Ishikawa (cell line): Measurements from ENCODE around the gene GSG1L2.

Source experiments
- CEBPB ChIP-seq: IDR thresholded peaks from 2 replicates; pipeline ENCODE4 v1.6.1; 2012
- CREB1 ChIP-seq: IDR thresholded peaks from 2 replicates; pipeline ENCODE4 v1.6.1; 2012; ENCODE audit warnings: low read depth
- EGR1 ChIP-seq: IDR thresholded peaks from 2 replicates; pipeline ENCODE4 v1.6.1; 2012
- EP300 ChIP-seq: IDR thresholded peaks from 2 replicates; pipeline ENCODE4 v1.6.1; 2012; ENCODE audit warnings: borderline replicate concordance
- FOXM1 ChIP-seq: IDR thresholded peaks from 2 replicates; pipeline ENCODE4 v1.6.1; 2012; ENCODE audit warnings: low read depth, borderline replicate concordance
- NFIC ChIP-seq: IDR thresholded peaks from 2 replicates; pipeline ENCODE4 v1.6.1; 2012
- RAD21 ChIP-seq: IDR thresholded peaks from 2 replicates; pipeline ENCODE4 v1.6.1; 2012; ENCODE audit warnings: low read depth
- TAF1 ChIP-seq: IDR thresholded peaks from 2 replicates; pipeline ENCODE4 v1.6.1; 2012; ENCODE audit warnings: low read depth, mild to moderate bottlenecking
- TCF12 ChIP-seq: IDR thresholded peaks from 2 replicates; pipeline ENCODE4 v1.6.1; 2012; ENCODE audit warnings: low read depth
- TEAD4 ChIP-seq: IDR thresholded peaks from 2 replicates; pipeline ENCODE4 v1.6.1; 2012
- YY1 ChIP-seq: IDR thresholded peaks from 2 replicates; pipeline ENCODE4 v1.6.1; 2012; ENCODE audit warnings: low read depth
- ZBTB7A ChIP-seq: IDR thresholded peaks from 2 replicates; pipeline ENCODE4 v1.6.1; 2012; ENCODE audit warnings: low read depth
- TF ChIP-seq, protein P1 (sequence below): IDR thresholded peaks from 2 replicates; pipeline ENCODE4 v1.6.1; 2012
- TF ChIP-seq, protein P2 (sequence below): IDR thresholded peaks from 2 replicates; pipeline ENCODE4 v1.6.1; 2012; ENCODE audit warnings: low read depth, mild to moderate bottlenecking
- TF ChIP-seq, protein P3 (sequence below): IDR thresholded peaks from 2 replicates; pipeline ENCODE4 v1.6.1; 2012

The GSG1L2 gene

DNA sequence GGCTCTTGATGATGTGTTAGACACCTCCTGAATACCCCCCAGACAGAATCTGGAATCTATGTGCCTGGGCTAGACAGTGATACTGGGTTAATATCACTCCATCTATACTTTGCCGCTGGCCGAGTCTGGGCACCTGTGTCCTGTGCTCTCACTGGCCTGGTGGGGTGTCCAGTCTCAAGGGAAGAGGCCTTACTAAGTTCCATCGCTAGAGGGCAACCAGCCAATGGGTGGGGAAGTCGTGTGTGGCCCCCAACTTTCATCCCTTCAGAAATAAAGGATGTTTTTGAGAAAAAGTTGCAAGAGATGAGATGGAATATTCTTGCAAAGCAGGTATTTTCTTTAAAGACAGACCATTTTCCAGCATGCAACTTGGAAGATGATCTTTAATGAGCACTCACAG, 2.2 kb upstream of the GSG1L2 start:
- no peak for TF ChIP-seq CREB1
- no peak for TF ChIP-seq CEBPB
- TF ChIP-seq YY1 = no peak
- no peak for TF ChIP-seq EP300
- TF ChIP-seq, protein P1, sequence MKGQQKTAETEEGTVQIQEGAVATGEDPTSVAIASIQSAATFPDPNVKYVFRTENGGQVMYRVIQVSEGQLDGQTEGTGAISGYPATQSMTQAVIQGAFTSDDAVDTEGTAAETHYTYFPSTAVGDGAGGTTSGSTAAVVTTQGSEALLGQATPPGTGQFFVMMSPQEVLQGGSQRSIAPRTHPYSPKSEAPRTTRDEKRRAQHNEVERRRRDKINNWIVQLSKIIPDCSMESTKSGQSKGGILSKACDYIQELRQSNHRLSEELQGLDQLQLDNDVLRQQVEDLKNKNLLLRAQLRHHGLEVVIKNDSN = no peak
- TF ChIP-seq, protein P2, sequence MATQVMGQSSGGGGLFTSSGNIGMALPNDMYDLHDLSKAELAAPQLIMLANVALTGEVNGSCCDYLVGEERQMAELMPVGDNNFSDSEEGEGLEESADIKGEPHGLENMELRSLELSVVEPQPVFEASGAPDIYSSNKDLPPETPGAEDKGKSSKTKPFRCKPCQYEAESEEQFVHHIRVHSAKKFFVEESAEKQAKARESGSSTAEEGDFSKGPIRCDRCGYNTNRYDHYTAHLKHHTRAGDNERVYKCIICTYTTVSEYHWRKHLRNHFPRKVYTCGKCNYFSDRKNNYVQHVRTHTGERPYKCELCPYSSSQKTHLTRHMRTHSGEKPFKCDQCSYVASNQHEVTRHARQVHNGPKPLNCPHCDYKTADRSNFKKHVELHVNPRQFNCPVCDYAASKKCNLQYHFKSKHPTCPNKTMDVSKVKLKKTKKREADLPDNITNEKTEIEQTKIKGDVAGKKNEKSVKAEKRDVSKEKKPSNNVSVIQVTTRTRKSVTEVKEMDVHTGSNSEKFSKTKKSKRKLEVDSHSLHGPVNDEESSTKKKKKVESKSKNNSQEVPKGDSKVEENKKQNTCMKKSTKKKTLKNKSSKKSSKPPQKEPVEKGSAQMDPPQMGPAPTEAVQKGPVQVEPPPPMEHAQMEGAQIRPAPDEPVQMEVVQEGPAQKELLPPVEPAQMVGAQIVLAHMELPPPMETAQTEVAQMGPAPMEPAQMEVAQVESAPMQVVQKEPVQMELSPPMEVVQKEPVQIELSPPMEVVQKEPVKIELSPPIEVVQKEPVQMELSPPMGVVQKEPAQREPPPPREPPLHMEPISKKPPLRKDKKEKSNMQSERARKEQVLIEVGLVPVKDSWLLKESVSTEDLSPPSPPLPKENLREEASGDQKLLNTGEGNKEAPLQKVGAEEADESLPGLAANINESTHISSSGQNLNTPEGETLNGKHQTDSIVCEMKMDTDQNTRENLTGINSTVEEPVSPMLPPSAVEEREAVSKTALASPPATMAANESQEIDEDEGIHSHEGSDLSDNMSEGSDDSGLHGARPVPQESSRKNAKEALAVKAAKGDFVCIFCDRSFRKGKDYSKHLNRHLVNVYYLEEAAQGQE = no peak
- TF ChIP-seq, protein P3, sequence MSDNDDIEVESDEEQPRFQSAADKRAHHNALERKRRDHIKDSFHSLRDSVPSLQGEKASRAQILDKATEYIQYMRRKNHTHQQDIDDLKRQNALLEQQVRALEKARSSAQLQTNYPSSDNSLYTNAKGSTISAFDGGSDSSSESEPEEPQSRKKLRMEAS = no peak

DNA sequence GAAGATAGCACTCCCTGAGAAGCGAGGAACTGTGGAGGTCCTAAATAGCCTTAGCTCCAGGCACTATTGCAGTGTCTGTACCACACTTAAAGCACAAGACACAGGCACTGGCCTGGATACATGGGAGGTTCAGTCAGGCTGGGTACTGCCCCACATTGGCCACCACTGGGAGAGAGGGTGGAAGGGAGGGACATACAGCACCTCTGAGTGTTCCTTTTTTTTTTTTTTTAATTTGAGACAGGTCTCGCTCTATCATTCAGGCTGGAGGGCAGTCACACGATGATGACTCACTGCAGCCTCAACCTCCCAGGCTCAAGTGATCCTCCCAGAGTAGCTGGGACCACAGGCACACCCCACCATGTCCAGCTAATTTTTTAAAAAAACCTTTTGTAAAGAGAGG, 1.4 kb downstream of the GSG1L2 start:
- TF ChIP-seq CREB1 (no peak), FOXM1 (no peak), TCF12 (no peak), EGR1 (no peak), TEAD4 (no peak), RAD21 (no peak), ZBTB7A (no peak), CEBPB (no peak), NFIC (no peak)
- TF ChIP-seq, protein P2 = no peak
- TF ChIP-seq, protein P1 = no peak
- TF ChIP-seq, protein P3 = no peak

DNA sequence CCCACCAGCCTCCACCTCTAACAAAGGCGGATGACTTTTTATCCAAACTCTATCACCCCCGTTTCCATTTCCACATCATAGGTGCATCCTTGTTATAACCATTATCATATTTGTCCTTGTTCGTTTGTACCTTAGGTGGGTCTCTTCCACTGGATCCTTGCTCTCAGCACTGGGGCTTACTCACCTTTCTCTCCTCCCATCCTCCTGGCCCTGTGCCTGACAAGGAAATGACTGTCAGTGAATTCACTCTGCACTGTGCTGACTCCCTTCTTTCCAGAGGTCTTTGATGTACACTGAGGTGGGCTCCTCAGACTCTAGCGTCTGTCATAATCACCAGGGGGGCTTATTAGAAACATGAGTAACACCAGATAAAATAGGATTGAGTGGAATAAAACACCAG, 3.1 kb downstream of the GSG1L2 start:
- TF ChIP-seq TAF1 (no peak), ZBTB7A (no peak), YY1 (no peak), FOXM1 (no peak), EGR1 (no peak)
- TF ChIP-seq, protein P1 = no peak
- TF ChIP-seq, protein P2 = no peak
- TF ChIP-seq, protein P3 = no peak

DNA sequence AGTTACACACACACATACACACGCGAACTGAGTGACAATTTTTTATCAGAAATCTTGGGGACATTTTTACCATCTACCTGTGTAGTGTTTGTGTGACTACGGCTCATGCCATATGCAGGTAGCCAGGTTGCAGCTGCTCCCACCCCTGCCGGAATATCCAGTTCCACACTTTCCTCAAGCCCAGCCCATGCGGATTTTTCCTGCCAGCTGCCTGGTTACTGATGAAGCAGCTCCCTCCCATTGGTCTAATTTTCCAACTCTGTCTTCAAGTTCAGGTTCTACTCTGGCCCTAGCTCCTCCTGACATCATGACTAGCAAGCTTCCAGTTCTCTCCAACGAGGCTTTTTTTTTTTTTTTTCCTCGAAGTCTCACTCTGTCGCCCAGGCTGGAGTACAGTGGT, 4.8 kb downstream of the GSG1L2 start:
- TF ChIP-seq CREB1 (peak; percentile 87), TCF12 (no peak)

DNA sequence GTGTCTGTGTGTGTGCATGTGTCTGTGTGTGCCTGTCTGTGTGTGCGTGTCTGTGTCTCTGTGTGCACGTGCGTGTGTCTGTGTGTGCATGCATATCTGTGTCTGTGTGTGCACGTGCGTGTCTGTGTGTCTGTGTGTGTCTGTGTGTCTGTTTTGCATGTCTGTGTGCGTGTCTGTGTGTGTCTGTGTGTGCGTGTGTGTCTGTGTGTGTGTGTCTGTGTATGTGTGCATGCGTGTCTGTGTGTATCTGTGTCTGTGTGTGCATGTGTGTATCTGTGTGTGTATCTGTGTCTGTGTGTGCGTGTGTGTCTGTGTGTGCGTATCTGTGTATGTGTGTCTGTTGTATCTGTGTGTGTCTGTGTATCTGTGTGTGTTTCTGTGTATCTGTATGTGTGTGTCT, 5.4 kb downstream of the GSG1L2 start:
- TF ChIP-seq CREB1 (no peak), TCF12 (no peak), CEBPB (no peak), TEAD4 (no peak), EGR1 (no peak), RAD21 (no peak), TAF1 (no peak), EP300 (no peak)
